GM19099 (cell line): ENCODE results near the gene ASCL4.

ENCODE experiments used
- POLR2A ChIP-seq: IDR thresholded peaks from 3 replicates; pipeline ENCODE4 v1.6.1; 2011; ENCODE audit warnings: low read depth; ENCODE audit not compliant: insufficient read length; ENCODE audit errors: extremely low read depth

The ASCL4 gene

DNA sequence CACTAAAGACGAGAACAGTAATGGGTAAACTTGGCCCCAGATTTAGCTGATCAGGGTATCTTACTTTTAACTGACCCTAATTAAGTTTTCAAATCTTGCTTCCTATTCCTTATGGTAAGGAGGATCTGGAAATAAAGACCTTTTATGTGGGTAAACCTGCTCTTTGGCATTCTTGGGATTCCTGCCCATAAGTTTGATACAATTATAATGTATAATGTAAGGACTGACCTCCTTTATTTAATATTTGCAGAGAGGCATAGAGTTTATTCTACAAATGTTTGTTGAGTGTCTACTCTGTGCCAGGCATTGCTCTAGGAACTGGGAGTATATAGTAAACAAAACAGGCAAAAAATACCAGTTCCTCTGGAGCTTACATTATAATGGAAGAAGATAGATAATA, 9.2 kb upstream of the ASCL4 start:
- no peak for TF ChIP-seq POLR2A

DNA sequence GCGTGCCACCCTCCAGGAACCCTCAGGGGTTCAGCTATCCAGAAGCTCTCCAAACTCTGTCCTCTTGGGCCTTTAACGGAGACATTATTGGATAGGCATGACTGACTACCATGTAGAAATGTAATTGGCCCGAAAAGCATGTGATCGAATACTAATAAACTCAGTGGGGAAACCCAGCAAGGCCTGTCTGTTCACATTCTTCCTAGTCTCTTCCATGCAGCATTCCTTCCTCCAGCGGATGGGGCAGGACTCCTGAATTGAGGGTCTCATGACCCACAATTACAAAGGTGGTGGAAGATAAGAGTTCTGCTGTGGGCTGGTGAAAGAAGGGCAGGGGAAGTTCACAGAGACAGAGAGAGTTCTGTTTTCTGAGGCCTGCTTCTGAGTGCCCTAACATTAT, 7.0 kb upstream of the ASCL4 start:
- TF ChIP-seq POLR2A: no peak

DNA sequence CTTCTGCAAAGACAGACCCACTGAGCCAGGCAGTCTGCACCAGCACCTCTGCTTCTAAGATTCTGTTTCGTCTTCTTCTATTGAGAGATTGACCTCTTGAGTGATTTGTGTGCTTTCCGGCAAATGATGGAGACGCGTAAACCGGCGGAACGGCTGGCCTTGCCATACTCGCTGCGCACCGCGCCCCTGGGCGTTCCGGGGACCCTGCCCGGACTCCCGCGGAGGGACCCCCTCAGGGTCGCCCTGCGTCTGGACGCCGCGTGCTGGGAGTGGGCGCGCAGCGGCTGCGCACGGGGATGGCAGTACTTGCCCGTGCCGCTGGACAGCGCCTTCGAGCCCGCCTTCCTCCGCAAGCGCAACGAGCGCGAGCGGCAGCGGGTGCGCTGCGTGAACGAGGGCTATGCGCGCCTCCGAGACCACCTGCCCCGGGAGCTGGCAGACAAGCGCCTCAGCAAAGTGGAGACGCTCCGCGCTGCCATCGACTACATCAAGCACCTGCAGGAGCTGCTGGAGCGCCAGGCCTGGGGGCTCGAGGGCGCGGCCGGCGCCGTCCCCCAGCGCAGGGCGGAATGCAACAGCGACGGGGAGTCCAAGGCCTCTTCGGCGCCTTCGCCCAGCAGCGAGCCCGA, 703 bp downstream of the ASCL4 start:
- TF ChIP-seq POLR2A: no peak

DNA sequence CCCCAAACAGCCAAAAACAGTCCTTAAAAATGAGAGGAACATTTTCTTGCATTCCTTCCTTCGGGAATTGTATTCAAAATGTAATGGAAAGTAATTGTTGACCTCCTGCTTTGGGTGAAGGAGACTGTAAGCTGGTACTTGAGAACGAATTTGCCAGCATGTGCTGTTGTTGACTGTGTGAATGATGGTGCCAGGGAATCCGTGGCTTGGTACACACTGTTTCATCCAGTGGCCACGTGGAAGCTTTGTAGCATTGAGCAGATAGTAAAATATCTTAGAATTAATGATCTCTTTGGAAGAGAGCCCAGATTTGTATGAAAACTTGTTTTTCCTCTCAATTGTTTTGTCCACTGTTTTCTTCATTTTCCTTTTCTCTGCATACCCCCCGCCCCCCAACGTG, 1.7 kb downstream of the ASCL4 start:
- TF ChIP-seq POLR2A: no peak

DNA sequence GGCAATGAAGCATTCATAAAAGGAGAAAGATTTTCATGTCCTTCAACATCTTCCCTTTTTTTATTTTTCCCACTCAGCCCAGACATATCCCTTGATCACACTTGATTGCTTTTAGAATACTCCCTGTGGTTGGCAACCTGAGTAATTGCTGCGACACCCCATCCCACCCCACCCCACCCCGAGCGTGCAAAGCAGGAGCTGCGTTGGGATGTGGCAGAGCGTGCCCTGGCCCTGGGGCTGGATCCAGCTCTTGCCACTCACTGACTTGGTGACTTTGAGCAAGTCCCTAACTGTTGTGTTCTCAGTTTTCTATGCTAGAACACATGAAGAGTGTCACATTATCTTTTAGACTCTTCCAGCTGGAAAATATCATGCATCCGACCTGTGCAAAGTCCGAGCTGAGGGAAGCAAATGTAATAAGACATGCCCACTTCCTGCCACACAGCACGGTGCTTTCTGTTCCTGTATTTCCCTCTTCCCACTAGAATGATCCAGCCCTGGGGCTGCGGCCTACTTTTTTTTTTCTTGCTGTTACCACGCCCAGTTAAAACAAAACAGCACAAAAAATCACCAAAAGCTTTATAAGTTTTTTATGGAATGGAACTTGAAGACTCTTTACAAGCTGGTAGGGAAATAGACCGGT, 4.0 kb downstream of the ASCL4 start:
- no peak for TF ChIP-seq POLR2A

DNA sequence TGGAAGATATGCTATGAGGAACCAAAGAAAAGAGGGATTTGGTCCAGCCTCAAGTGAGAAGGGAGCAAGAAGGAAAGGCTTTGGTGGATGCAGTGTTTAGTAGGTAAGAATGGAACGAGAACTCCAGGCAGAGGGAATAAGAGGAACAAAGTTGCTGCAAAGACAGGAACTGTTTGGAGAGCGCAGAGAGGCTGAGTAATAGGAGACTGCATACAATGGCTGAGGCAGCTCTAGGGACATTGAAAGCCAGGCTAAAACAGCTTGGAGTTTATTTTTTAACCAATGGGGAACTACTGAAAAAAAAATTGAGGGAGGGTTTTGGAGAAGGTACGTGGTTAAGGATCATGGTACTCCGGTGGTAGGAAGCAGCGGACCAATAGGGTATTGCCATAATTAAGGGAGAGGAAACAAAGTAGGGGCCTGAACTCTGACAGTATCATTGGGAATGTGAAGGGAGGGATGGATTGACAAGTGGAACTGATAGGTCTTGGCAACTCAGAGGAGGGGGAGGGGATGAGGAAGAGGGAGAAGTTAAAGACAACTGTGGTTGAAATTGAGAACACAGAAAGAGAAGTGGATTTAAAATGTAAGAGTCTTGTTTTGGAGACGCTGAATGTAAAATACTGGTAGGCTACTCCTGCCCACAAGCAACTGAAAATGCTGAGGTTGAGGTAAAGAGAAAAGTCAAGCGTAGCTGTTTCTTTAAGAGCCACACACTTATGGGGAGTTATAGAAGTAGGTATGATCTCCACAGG, 4.8 kb downstream of the ASCL4 start:
- TF ChIP-seq POLR2A: no peak

DNA sequence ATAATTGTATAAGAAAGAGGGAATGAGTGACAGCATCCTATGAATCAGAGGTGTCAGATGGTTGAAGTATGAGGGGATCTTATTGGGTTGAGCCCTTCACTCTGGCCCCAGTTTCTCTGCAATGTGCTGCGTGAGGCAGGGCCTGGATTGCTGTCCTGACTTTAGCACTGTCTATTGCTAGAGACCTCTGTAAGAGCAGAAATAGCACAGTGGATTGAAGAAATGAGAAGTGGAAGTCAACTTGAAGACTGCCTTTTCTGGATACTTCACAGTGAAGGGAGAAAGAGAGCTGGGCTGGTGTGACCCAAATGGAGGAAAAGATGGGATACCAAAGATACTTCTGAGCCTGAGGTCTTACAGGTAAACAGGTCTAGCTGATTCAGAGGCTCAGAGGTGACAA, 5.8 kb downstream of the ASCL4 start:
- no peak for TF ChIP-seq POLR2A

DNA sequence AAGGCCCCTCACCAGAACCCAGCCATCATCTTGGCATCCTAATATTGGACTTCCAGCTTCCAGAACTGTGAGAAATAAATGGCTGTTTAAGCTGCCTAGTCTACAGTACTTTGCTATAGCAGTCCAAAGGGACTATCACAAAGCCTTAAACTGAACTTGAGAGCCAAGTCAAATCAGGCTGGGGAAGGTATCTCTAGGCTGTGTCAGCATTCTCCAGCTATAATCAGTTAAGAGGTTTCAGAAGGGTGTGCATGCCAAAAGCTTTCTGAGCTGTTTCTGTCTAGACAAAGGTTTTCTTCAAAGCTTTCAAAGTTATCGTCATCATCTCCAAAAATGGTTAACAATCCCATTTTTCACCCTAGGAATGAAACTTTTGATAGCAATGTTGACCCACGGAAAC, 7.6 kb downstream of the ASCL4 start:
- TF ChIP-seq POLR2A: no peak

DNA sequence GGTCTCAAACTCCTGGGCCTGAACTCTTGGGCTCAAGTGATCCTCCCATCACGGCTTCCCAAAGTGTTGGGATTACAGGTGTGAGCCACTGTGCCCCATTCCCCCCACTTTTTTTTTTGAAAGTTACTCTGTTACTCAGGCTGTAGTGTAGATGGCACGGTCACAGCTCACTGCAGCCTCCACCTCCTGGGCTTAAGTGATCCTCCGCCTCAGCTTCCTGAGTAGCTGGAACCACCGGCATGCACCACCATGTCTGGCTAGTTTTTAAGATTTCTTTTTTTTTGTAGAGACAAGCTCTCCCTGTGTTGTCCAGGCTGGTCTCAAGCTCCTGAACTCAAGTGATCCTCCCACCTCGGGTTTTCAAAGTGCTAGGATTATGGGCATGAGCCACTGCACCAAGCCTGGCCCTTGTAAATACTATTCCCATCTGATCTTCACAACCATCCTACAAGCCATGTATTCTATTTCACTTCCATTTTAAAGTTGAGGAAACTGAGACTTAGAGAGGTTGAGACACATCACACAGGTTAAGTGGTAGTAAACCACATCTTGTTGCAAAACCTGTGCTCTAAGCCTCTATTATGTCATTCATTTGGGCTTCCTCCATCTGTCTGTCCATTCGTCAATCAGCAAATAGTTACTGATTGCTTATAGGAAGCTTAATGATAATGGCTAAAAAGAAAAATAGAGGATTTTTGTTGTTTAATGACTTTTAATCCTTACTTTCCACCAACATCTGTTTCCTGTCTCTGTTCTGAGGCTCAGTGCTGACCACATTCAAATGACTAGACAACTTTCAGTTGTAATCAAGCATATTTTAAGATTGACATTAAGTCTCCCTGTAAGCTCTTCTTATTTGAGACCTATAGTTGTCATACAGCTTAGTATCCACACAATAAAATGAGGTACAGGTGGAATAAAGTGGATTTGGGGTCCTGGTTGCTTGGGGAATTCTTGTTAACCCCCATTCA, 9.2 kb downstream of the ASCL4 start:
- TF ChIP-seq POLR2A: no peak

DNA sequence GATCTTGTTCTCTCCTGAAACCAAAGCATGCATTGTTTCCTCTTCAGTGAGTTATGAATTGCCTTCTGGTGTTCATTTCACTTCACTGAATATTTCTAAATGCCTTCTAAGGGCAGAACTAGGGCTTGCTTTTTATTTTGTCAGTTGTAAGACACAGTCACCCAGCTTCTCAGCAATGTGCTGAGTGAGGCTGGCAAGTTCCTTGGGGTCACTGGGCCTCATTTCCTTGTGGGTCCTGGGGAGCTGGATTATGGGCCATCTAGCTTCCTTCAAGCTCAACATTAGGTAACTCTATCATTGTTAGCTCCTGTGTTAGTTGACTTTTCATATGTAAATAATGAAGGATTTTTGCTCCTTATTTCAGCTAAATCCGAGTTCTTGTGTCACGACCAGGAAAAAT, 13.8 kb downstream of the ASCL4 start:
- TF ChIP-seq POLR2A: no peak

DNA sequence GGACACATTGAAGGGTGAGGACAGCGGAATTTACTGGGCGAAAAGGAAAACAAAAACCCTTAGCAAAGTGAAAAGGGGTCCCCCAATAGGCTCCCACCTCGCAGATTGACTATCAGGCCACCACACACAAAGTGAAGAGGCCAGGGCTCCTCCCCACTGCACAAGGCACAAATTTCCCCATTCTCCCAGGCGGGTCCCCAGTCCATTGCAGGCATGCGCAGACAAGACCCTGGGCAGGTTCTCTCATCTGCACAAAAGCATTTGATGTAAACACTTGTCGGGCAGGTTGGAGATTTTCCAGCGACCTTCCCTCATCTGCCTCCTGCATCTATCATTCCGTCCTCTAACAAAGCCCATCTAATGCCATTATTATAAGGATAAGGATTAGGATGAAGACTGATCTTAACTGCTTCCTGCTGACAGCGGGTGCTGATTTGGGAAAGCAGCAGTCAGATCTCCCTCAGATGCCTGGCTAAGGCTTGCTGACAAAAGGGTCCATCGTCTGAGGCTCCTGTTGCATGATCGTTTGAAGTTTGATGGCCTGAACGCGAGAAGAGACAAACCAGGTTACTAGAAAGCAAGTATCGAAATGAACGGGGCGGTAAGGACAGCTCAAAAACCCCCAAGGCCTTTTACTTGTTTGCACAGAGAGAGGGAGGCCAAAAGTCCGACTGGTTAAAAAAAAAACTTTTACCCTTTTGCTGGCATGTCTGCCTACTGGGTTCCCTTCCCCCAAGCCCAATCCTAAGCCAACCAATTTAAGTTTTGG, 14.4 kb downstream of the ASCL4 start:
- TF ChIP-seq POLR2A: no peak

DNA sequence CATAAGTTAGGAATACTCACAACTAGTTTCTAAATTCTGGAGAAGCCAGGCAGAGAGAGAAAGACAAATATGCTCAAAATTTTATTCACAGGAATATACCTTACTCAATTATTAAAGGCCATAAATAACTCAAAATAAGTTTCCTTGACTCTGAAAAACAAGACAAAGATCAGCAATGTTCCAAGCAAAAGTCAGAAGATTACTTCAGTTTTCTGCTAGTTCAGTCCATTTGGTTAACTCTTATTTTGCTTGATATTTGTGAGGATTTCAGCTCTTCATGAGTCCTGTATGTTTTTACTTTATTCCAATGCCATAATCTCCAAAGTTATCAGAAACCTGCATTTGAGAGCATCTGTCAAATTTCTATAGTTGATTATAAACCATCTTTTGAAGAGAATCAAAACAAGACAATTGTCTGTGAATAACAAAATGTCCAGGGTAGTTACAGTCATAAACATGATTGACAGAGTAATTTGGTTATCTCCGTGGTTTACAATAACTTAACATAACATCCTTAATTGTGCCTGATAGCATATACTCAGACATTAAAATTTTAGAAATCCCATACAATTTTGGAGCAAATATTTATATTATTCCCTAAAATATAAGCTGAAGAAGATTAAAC, 17.1 kb downstream of the ASCL4 start:
- TF ChIP-seq POLR2A: no peak

DNA sequence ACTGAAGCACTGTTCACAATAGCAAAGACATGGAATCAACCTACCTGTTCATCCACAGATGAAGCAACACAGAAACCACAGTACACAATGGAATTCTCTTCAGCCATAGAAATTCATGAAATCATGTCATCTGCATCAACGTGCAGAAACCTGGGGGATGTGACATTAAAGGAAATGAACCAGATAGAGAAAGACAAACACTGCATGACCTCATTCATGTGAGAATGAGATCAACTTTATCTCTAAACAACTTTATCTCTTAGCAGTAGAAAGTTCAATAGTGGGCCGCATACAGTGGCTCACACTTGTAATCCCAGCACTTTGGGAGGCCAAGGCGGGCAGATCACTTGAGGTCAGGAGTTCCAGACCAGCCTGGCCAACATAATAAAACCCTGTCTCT, 19.9 kb downstream of the ASCL4 start:
- TF ChIP-seq POLR2A: no peak

DNA sequence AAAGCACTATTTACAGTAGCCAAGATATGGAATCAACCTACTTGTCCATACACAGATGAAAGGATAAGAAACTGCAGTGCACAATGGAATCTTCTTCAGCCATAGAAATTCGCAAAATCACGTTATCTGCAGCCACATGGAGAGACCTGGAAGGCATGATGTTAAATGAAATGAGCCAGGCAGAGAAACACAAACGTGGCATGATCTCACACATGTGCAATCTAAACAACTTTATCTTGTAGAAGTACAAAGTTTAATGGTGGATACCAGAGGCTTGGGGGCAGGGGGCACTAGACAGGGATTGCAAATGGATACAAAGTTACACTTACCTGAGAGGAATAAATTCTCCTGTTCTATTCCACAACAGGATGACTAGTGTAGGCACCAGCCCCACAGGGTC, 24.1 kb downstream of the ASCL4 start:
- TF ChIP-seq POLR2A: no peak

DNA sequence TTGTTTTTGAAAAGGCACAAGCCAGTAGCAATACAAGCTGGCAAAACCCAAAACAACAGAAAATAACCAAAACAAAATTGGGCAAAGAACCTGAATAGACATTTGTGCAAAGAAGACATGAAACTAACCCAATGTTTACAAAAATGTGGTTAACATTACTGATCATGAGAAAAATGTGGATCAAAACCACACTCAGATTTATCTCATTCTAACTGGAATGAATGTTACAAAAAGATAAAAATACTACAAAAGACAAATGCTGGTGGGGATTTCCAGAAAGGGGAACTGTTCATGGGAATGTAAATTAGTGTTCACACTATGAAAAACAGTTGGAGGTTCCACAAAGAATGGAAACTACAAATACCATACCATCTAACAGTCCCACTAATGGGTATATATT, 26.6 kb downstream of the ASCL4 start:
- TF ChIP-seq POLR2A: no peak

DNA sequence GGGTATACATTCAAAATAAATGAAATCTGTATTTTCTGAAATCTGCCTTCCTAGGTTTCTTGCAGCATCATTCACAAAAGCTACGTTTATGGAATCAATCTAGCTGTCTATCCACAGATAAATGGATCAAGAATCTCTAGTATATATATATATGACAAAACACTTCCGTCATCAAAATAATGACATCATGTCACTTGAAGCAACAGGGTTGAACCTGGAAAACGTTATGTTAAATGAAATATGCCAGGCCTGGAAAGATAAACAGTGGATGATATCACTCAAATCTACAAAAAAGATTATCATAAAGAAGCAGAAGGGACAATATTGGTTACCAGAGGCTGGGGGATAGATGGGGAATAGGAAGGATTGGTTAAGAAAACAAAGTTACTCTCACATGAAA, 28.6 kb downstream of the ASCL4 start:
- no peak for TF ChIP-seq POLR2A
